K562 (cell line): ENCODE data around the gene VPS33B. TPM values are rescaled to one million over a fixed set of nuclear protein-coding genes. Genes with fewer than 3 reads are reported as not detected.

Experiments
- ARID2 ChIP-seq: fragments of 450-650 bp; IDR thresholded peaks from 2 replicates; pipeline ENCODE4 v1.6.1; 2017; ENCODE audit warnings: antibody characterized with exemption, mild to moderate bottlenecking
- BRD9 ChIP-seq: fragments of 450-650 bp; IDR thresholded peaks from 2 replicates; pipeline ENCODE4 v1.6.1; 2018; ENCODE audit warnings: low read depth; ENCODE audit not compliant: partially characterized antibody
- CTBP1 ChIP-seq: fragments of 450-650 bp; IDR thresholded peaks from 2 replicates; pipeline ENCODE4 v1.6.1; 2016; ENCODE audit warnings: borderline replicate concordance
- DIDO1 ChIP-seq: fragments of 450-650 bp; IDR thresholded peaks from 2 replicates; pipeline ENCODE4 v1.6.1; 2016; ENCODE audit warnings: low read depth, missing biosample characterization, missing genetic modification characterization
- NCOA2 ChIP-seq, 2 experiments: fragments of 450-650 bp; IDR thresholded peaks; 2 replicates each; pipeline ENCODE4 v1.6.1; 2018; ENCODE audit warnings: mild to moderate bottlenecking in 2 of 2, moderate library complexity in 1 of 2; ENCODE audit not compliant: partially characterized antibody in 2 of 2
- NFE2 ChIP-seq: IDR thresholded peaks from 2 replicates; pipeline ENCODE4 v1.6.1; 2014; ENCODE audit warnings: antibody characterized with exemption, low read depth
- NONO ChIP-seq, 2 experiments: fragments of 200-400 bp in 1 of 2; fragments of 450-650 bp in 1 of 2; formaldehyde crosslinking in 1 of 2; IDR thresholded peaks; 2 replicates each; pipeline ENCODE4 v1.6.1; 2017; ENCODE audit warnings: low read depth in 2 of 2, mild to moderate bottlenecking in 2 of 2, moderate library complexity in 2 of 2, low read length in 1 of 2
- PCBP1 ChIP-seq: fragments of 200-400 bp; formaldehyde crosslinking; IDR thresholded peaks from 2 replicates; pipeline ENCODE4 v1.6.1; 2018; ENCODE audit warnings: mild to moderate bottlenecking, low read depth, low read length; ENCODE audit not compliant: poor library complexity, severe bottlenecking
- RBM22 ChIP-seq: fragments of 200-400 bp; formaldehyde crosslinking; IDR thresholded peaks from 2 replicates; pipeline ENCODE4 v1.6.1; 2018; ENCODE audit warnings: low read length, low read depth; ENCODE audit not compliant: poor library complexity, severe bottlenecking
- SMAD4 ChIP-seq: fragments of 250-450 bp; sonication (Bioruptor Pico); conservative IDR thresholded peaks from 2 replicates; pipeline ENCODE4 v1.8.0; 2021; ENCODE audit warnings: inconsistent platforms, mild to moderate bottlenecking, moderate library complexity
- ZBED1 ChIP-seq: IDR thresholded peaks from 2 replicates; pipeline ENCODE4 v1.6.1; 2014
- ZKSCAN3 ChIP-seq: fragments of 250-450 bp; sonication (Bioruptor Pico); IDR thresholded peaks from 2 replicates; pipeline ENCODE4 v1.4.0; 2020
- ZSCAN29 ChIP-seq: fragments of 450-650 bp; IDR thresholded peaks from 2 replicates; pipeline ENCODE4 v1.6.1; 2017
- polyA plus RNA-seq, 8 experiments: library from polyadenylated mRNA; depleted of rRNA in 4 of 8; stranded (reverse) in 5 of 8; unstranded in 3 of 8; fragments of >200 nt; fragmentation: Nextera tagmentation in 2 of 8; fragmentation: Illumina TruSeq in 1 of 8; extraction: Ambion mirVana in 2 of 8; extraction: Trizol in 1 of 8; gene quantifications; 2 replicates each; pipeline versions ENCODE4 v1.2.1 to v1.2.3, GENCODE V29; 2011 to 2014; ENCODE audit warnings: inconsistent platforms in 1 of 8, missing spikeins in 1 of 8
- total RNA-seq, 7 experiments: library from RNA; depleted of rRNA in 6 of 7; stranded (reverse); fragments of >200 nt in 6 of 7; fragmentation: Illumina TruSeq in 2 of 7; extraction: Trizol in 2 of 7; gene quantifications; 2 replicates each; pipeline versions ENCODE4 v1.2.1 to v1.2.3, GENCODE V29; 2011 to 2021; ENCODE audit warnings: low replicate concordance in 1 of 7
- TF ChIP-seq, protein P1 (sequence below): fragments of 200-600 bp; sonication (generic); IDR thresholded peaks from one replicate; pipeline ENCODE4 v1.6.1; 2012; ENCODE audit warnings: mild to moderate bottlenecking, low read depth, low read length, inconsistent platforms
- TF ChIP-seq, protein P2 (sequence below): fragments of 250-450 bp; sonication (Bioruptor Pico); IDR thresholded peaks from 2 replicates; pipeline ENCODE4 v1.5.0; 2021

Gene VPS33B
- total and polyA plus RNA-seq, 9 of the 15 experiments (the other 6 are each of a cell fraction or from before 2014, with no cell fraction given) = 9.4 to 25.5 (median 14.8) TPM

DNA sequence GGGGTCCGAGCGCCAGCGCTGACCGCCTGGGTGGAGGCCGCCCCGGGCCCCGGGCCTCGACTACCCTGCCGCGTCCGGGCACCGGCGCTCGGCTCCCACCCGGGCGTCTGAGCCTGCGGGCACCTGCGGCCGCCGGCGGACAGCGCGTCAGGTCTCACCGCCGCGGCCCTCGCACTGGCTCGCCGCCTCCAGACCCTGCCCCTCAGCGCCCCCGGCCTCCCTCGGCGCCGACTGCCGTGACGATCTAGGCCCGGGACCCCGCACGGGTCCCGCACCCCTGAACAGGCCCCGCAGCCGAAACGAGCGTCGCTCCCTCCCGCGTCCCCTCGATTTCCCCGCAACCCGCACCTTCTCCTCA, 28.4 kb downstream of the VPS33B start (continued):
- TF ChIP-seq, protein P1, sequence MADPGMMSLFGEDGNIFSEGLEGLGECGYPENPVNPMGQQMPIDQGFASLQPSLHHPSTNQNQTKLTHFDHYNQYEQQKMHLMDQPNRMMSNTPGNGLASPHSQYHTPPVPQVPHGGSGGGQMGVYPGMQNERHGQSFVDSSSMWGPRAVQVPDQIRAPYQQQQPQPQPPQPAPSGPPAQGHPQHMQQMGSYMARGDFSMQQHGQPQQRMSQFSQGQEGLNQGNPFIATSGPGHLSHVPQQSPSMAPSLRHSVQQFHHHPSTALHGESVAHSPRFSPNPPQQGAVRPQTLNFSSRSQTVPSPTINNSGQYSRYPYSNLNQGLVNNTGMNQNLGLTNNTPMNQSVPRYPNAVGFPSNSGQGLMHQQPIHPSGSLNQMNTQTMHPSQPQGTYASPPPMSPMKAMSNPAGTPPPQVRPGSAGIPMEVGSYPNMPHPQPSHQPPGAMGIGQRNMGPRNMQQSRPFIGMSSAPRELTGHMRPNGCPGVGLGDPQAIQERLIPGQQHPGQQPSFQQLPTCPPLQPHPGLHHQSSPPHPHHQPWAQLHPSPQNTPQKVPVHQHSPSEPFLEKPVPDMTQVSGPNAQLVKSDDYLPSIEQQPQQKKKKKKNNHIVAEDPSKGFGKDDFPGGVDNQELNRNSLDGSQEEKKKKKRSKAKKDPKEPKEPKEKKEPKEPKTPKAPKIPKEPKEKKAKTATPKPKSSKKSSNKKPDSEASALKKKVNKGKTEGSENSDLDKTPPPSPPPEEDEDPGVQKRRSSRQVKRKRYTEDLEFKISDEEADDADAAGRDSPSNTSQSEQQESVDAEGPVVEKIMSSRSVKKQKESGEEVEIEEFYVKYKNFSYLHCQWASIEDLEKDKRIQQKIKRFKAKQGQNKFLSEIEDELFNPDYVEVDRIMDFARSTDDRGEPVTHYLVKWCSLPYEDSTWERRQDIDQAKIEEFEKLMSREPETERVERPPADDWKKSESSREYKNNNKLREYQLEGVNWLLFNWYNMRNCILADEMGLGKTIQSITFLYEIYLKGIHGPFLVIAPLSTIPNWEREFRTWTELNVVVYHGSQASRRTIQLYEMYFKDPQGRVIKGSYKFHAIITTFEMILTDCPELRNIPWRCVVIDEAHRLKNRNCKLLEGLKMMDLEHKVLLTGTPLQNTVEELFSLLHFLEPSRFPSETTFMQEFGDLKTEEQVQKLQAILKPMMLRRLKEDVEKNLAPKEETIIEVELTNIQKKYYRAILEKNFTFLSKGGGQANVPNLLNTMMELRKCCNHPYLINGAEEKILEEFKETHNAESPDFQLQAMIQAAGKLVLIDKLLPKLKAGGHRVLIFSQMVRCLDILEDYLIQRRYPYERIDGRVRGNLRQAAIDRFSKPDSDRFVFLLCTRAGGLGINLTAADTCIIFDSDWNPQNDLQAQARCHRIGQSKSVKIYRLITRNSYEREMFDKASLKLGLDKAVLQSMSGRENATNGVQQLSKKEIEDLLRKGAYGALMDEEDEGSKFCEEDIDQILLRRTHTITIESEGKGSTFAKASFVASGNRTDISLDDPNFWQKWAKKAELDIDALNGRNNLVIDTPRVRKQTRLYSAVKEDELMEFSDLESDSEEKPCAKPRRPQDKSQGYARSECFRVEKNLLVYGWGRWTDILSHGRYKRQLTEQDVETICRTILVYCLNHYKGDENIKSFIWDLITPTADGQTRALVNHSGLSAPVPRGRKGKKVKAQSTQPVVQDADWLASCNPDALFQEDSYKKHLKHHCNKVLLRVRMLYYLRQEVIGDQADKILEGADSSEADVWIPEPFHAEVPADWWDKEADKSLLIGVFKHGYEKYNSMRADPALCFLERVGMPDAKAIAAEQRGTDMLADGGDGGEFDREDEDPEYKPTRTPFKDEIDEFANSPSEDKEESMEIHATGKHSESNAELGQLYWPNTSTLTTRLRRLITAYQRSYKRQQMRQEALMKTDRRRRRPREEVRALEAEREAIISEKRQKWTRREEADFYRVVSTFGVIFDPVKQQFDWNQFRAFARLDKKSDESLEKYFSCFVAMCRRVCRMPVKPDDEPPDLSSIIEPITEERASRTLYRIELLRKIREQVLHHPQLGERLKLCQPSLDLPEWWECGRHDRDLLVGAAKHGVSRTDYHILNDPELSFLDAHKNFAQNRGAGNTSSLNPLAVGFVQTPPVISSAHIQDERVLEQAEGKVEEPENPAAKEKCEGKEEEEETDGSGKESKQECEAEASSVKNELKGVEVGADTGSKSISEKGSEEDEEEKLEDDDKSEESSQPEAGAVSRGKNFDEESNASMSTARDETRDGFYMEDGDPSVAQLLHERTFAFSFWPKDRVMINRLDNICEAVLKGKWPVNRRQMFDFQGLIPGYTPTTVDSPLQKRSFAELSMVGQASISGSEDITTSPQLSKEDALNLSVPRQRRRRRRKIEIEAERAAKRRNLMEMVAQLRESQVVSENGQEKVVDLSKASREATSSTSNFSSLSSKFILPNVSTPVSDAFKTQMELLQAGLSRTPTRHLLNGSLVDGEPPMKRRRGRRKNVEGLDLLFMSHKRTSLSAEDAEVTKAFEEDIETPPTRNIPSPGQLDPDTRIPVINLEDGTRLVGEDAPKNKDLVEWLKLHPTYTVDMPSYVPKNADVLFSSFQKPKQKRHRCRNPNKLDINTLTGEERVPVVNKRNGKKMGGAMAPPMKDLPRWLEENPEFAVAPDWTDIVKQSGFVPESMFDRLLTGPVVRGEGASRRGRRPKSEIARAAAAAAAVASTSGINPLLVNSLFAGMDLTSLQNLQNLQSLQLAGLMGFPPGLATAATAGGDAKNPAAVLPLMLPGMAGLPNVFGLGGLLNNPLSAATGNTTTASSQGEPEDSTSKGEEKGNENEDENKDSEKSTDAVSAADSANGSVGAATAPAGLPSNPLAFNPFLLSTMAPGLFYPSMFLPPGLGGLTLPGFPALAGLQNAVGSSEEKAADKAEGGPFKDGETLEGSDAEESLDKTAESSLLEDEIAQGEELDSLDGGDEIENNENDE = no peak
- TF ChIP-seq BRD9 (peak; percentile 39), CTBP1 (no peak), PCBP1 (peak; percentile 86), DIDO1 (tag) (no peak), ZKSCAN3 (CRISPR knock-in tag) (no peak), ZSCAN29 (peak; percentile 39; the same call in 1 of the 2 replicates), NCOA2 (IDR thresholded peaks at IDR 0.05; ENCODE audit: partially characterized antibody in 2 of 2) (no peak), NONO (IDR thresholded peaks at IDR 0.05; ENCODE audit: low read depth in 2 of 2, low read length in 1 of 2) (0 out of 4 replicates have a peak, but pooled peaks of 1 of the 2 experiments have one; percentile 58), NFE2 (no peak), SMAD4 (CRISPR knock-in tag) (no peak), ARID2 (0 out of 2 replicates have a peak, but pooled peaks have one; percentile 29), ZBED1 (no peak), RBM22 (peak; percentile 11)
- TF ChIP-seq, protein P2, sequence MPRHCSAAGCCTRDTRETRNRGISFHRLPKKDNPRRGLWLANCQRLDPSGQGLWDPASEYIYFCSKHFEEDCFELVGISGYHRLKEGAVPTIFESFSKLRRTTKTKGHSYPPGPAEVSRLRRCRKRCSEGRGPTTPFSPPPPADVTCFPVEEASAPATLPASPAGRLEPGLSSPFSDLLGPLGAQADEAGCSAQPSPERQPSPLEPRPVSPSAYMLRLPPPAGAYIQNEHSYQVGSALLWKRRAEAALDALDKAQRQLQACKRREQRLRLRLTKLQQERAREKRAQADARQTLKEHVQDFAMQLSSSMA = 0 out of 2 replicates have a peak, but pooled peaks have one; percentile 78
